Measurements from ENCODE around the gene KCNK5. TPM values are rescaled to one million over a fixed set of nuclear protein-coding genes. Genes with fewer than 3 reads are reported as not detected.

The KCNK5 gene
- total RNA-seq, 2 experiments from 2014 or later, result 7.8 to 8.5 TPM

GRCh38 chr6:39207416-39208222, 21.7 kb downstream of the KCNK5 start:
- no peak for DNase-seq
- no peak for ATAC-seq (ENCODE audit: low read depth)
- Mint-ChIP-seq H3K27ac (peak overlapping the region; percentile 54), H3K4me3 (no peak overlapping the region), H3K36me3 (peaks cover 12% of the 10 kb centered on the region), H3K4me1 (peaks cover 39% of the 10 kb centered on the region), H3K27me3 (no peaks in the 10 kb centered on the region), H3K9me3 (no peaks in the 10 kb centered on the region)
- POLR2A ChIA-PET, result interaction anchor here (0.6 to 1.7 kb wide), 3 partner anchors 8 to 15 kb away, joined by 3 to 4 read pairs (median 3); no protein-coding TSS in a partner anchor

- no peak overlapping the region for H3K4me3 Mint-ChIP-seq
- DNase-seq, result no peak
- POLR2A ChIA-PET, result interaction anchor here (1.7 kb wide), 1 partner anchor 9 kb away, joined by 3 read pairs; no protein-coding TSS in a partner anchor
- no peak overlapping the region for H3K27ac Mint-ChIP-seq
- H3K36me3 Mint-ChIP-seq, result peaks cover 7% of the 10 kb centered on the region
- H3K27me3 Mint-ChIP-seq, result no peaks in the 10 kb centered on the region
- no peak for ATAC-seq (ENCODE audit: low read depth)
- H3K9me3 Mint-ChIP-seq, result no peaks in the 10 kb centered on the region
- peaks cover 37% of the 10 kb centered on the region for H3K4me1 Mint-ChIP-seq
Observed at GRCh38 chr6:39206250-39206721, 23.0 kb downstream of the KCNK5 start.

- Mint-ChIP-seq H3K36me3 (peaks cover 6% of the 10 kb centered on the region), H3K9me3 (no peaks in the 10 kb centered on the region), H3K4me1 (peaks cover 24% of the 10 kb centered on the region), H3K4me3 (no peak overlapping the region), H3K27me3 (no peaks in the 10 kb centered on the region), H3K27ac (no peak overlapping the region)
- no peak for ATAC-seq (ENCODE audit: low read depth)
- POLR2A ChIA-PET, result no interaction called here
- DNase-seq, result no peak
Observed at GRCh38 chr6:39204646-39205244, 24.5 kb downstream of the KCNK5 start.

GRCh38 chr6:39204160-39204495, 25.1 kb downstream of the KCNK5 start:
- POLR2A ChIA-PET, result no interaction called here
- H3K4me1 Mint-ChIP-seq, result peaks cover 22% of the 10 kb centered on the region
- no peaks in the 10 kb centered on the region for H3K9me3 Mint-ChIP-seq
- DNase-seq, result no peak
- no peak overlapping the region for H3K27ac Mint-ChIP-seq
- H3K36me3 Mint-ChIP-seq, result peaks cover 5% of the 10 kb centered on the region
- no peak for ATAC-seq (ENCODE audit: low read depth)
- no peak overlapping the region for H3K4me3 Mint-ChIP-seq
- no peaks in the 10 kb centered on the region for H3K27me3 Mint-ChIP-seq

- H3K4me1 Mint-ChIP-seq, result peaks cover 20% of the 10 kb centered on the region
- H3K9me3 Mint-ChIP-seq, result no peaks in the 10 kb centered on the region
- no peak overlapping the region for H3K27ac Mint-ChIP-seq
- ATAC-seq (ENCODE audit: low read depth), result no peak
- no peak overlapping the region for H3K4me3 Mint-ChIP-seq
- peaks cover 5% of the 10 kb centered on the region for H3K36me3 Mint-ChIP-seq
- no peaks in the 10 kb centered on the region for H3K27me3 Mint-ChIP-seq
- POLR2A ChIA-PET, result no interaction called here
- DNase-seq, result no peak
Observed at GRCh38 chr6:39203436-39204159, 25.7 kb downstream of the KCNK5 start.

- H3K9me3 Mint-ChIP-seq, result no peaks in the 10 kb centered on the region
- H3K27ac Mint-ChIP-seq, result no peak overlapping the region
Observed at GRCh38 chr6:39202166-39202565, 27.1 kb downstream of the KCNK5 start.

GRCh38 chr6:39200498-39201020, 28.7 kb downstream of the KCNK5 start:
- H3K4me3 Mint-ChIP-seq, result no peak overlapping the region
- no peak overlapping the region for H3K27ac Mint-ChIP-seq
- ATAC-seq (ENCODE audit: low read depth) (no peak), DNase-seq (no peak)
- H3K36me3 Mint-ChIP-seq, result no peaks in the 10 kb centered on the region
- POLR2A ChIA-PET, result interaction anchor here (0.8 kb wide), 1 partner anchor 18 kb away, joined by 3 read pairs; no protein-coding TSS in a partner anchor
- H3K4me1 Mint-ChIP-seq, result peaks cover 8% of the 10 kb centered on the region
- no peaks in the 10 kb centered on the region for H3K9me3 Mint-ChIP-seq
- H3K27me3 Mint-ChIP-seq, result no peaks in the 10 kb centered on the region

More at GRCh38 chr6:39202166-39202565, 27.1 kb downstream of the KCNK5 start:
- no peaks in the 10 kb centered on the region for H3K27me3 Mint-ChIP-seq
- peaks cover 5% of the 10 kb centered on the region for H3K36me3 Mint-ChIP-seq
- DNase-seq, result no peak
- no peak overlapping the region for H3K4me3 Mint-ChIP-seq
- ATAC-seq (ENCODE audit: low read depth), result no peak
- H3K4me1 Mint-ChIP-seq, result peaks cover 16% of the 10 kb centered on the region
- POLR2A ChIA-PET, result no interaction called here

GRCh38 chr6:39199976-39200375, 29.3 kb downstream of the KCNK5 start:
- DNase-seq (no peak), ATAC-seq (ENCODE audit: low read depth) (no peak)
- Mint-ChIP-seq H3K36me3 (peaks cover 3% of the 10 kb centered on the region), H3K27me3 (no peaks in the 10 kb centered on the region), H3K4me3 (no peak overlapping the region), H3K4me1 (peaks cover 8% of the 10 kb centered on the region), H3K9me3 (no peaks in the 10 kb centered on the region), H3K27ac (no peak overlapping the region)
- POLR2A ChIA-PET, result interaction anchor here (0.8 to 1.2 kb wide), 2 partner anchors 8 to 19 kb away, joined by 3 read pairs; no protein-coding TSS in a partner anchor

GRCh38 chr6:39199231-39199940, 29.9 kb downstream of the KCNK5 start:
- Mint-ChIP-seq H3K27me3 (no peaks in the 10 kb centered on the region), H3K27ac (no peak overlapping the region), H3K4me3 (no peak overlapping the region), H3K4me1 (peaks cover 7% of the 10 kb centered on the region), H3K9me3 (no peaks in the 10 kb centered on the region), H3K36me3 (peaks cover 7% of the 10 kb centered on the region)
- no peak for DNase-seq
- ATAC-seq (ENCODE audit: low read depth), result no peak
- POLR2A ChIA-PET, result interaction anchor here (0.8 to 1.2 kb wide), 2 partner anchors 8 to 19 kb away, joined by 3 read pairs; no protein-coding TSS in a partner anchor

GRCh38 chr6:39198528-39198927, 30.7 kb downstream of the KCNK5 start:
- Mint-ChIP-seq H3K36me3 (peaks cover 10% of the 10 kb centered on the region), H3K4me1 (peaks cover 3% of the 10 kb centered on the region), H3K4me3 (no peak overlapping the region), H3K27me3 (no peaks in the 10 kb centered on the region), H3K9me3 (no peaks in the 10 kb centered on the region), H3K27ac (no peak overlapping the region)
- ATAC-seq (ENCODE audit: low read depth), result no peak
- DNase-seq, result no peak
- POLR2A ChIA-PET, result no interaction called here

GRCh38 chr6:39197922-39198500, 31.3 kb downstream of the KCNK5 start:
- H3K27ac Mint-ChIP-seq, result no peak overlapping the region
- no peaks in the 10 kb centered on the region for H3K27me3 Mint-ChIP-seq
- peaks cover 3% of the 10 kb centered on the region for H3K4me1 Mint-ChIP-seq
- POLR2A ChIA-PET, result no interaction called here
- no peaks in the 10 kb centered on the region for H3K9me3 Mint-ChIP-seq
- ATAC-seq (ENCODE audit: low read depth) (no peak), DNase-seq (no peak)
- peaks cover 11% of the 10 kb centered on the region for H3K36me3 Mint-ChIP-seq
- no peak overlapping the region for H3K4me3 Mint-ChIP-seq

- ATAC-seq (ENCODE audit: low read depth) (no peak), DNase-seq (no peak)
- POLR2A ChIA-PET, result no interaction called here
- H3K27me3 Mint-ChIP-seq, result no peaks in the 10 kb centered on the region
- no peak overlapping the region for H3K27ac Mint-ChIP-seq
- no peaks in the 10 kb centered on the region for H3K9me3 Mint-ChIP-seq
- no peak overlapping the region for H3K4me3 Mint-ChIP-seq
- peaks cover 12% of the 10 kb centered on the region for H3K36me3 Mint-ChIP-seq
- peaks cover 3% of the 10 kb centered on the region for H3K4me1 Mint-ChIP-seq
Observed at GRCh38 chr6:39197521-39197920, 31.8 kb downstream of the KCNK5 start.

All from activated naive CD8-positive, alpha-beta T cell treated with anti-CD3 and anti-CD28 coated beads, Interleukin-2, amount 10 ng/mL, durations not matched to agents 7 days and 5 days (primary cell).